ENCODE measurements around the gene SLC47A2. TPM values are rescaled to one million over a fixed set of nuclear protein-coding genes. Genes with fewer than 3 reads are reported as not detected.

Gene SLC47A2
- total RNA-seq, 1 experiment from 2014 or later = not detected

- DNase-seq (ENCODE audit: low read depth) = peak; percentile 63
These were observed 69.3 kb downstream of the SLC47A2 start for GRCh38 chr17:19646788-19647696.

- peak; percentile 33 for DNase-seq (ENCODE audit: low read depth)
These were observed 70.6 kb downstream of the SLC47A2 start for GRCh38 chr17:19645734-19646201.

- no peak for DNase-seq (ENCODE audit: low read depth)
These were observed 71.7 kb downstream of the SLC47A2 start for GRCh38 chr17:19644493-19645210.

GRCh38 chr17:19642373-19642893, 74.0 kb downstream of the SLC47A2 start:
- DNase-seq (ENCODE audit: low read depth) = no peak

- DNase-seq (ENCODE audit: low read depth) = no peak
These were observed 74.6 kb downstream of the SLC47A2 start for GRCh38 chr17:19641687-19642372.

- DNase-seq (ENCODE audit: low read depth) = no peak
These were observed 84.5 kb downstream of the SLC47A2 start for GRCh38 chr17:19631905-19632304.

- DNase-seq (ENCODE audit: low read depth) = no peak
These were observed 85.7 kb downstream of the SLC47A2 start for GRCh38 chr17:19630661-19631060.

GRCh38 chr17:19630035-19630434, 86.3 kb downstream of the SLC47A2 start:
- DNase-seq (ENCODE audit: low read depth) = no peak

GRCh38 chr17:19629449-19629848, 86.9 kb downstream of the SLC47A2 start:
- DNase-seq (ENCODE audit: low read depth) = no peak

Other genes with a start within 250 kb of the SLC47A2 start
- not detected in 2 replicates for gene SLC47A1, start 182.7 kb downstream of the SLC47A2 start, total RNA-seq (2014; rRNA removed; shearing (Covaris generic))
- gene ALDH3A2, start 67.8 kb downstream of the SLC47A2 start, total RNA-seq (2014; rRNA removed; shearing (Covaris generic)) = 45.5 and 53.9 TPM in 2 replicates
- 1.4 TPM in 1 of 2 replicates, not detected in the other for gene ALDH3A1, start 31.7 kb upstream of the SLC47A2 start, total RNA-seq (2014; rRNA removed; shearing (Covaris generic))
- 6.9 and 7.2 TPM in 2 replicates for gene ULK2, start 151.4 kb upstream of the SLC47A2 start, total RNA-seq (2014; rRNA removed; shearing (Covaris generic))